Spleen (tissue), 11 donors: ENCODE results near the gene GAL3ST2. TPM values are rescaled to one million over a fixed set of nuclear protein-coding genes. Genes with fewer than 3 reads are reported as not detected.

Experiments used
- DNase-seq: peaks from one replicate; pipeline ENCODE4 v3.0.0-alpha.2; 2020
- H3K27ac ChIP-seq, 8 donors: fragments of 200-600 bp; sonication (generic) in 7 of 8; 1 replicate in 4 of 8; 2 replicates in 4 of 8; pipeline versions ENCODE4 v1.5.0 to v1.8.0; 2016 to 2021; ENCODE audit warnings: inconsistent platforms in 4 of 8, mild to moderate bottlenecking in 4 of 8, moderate library complexity in 1 of 8
- H3K27me3 ChIP-seq, 7 donors: fragments of 200-600 bp; sonication (generic) in 6 of 7; replicated peaks in 1 of 7; 1 replicate in 4 of 7; 2 replicates in 3 of 7; pipeline versions ENCODE4 v1.5.0 to v1.8.0; 2016 to 2021; ENCODE audit warnings: inconsistent platforms in 3 of 7, mild to moderate bottlenecking in 1 of 7
- H3K36me3 ChIP-seq, 6 donors: fragments of 200-600 bp; sonication (generic) in 5 of 6; 1 replicate in 4 of 6; 2 replicates in 2 of 6; pipeline versions ENCODE4 v1.5.0 to v1.8.0; 2016 to 2021; ENCODE audit warnings: inconsistent platforms in 2 of 6
- H3K4me1 ChIP-seq, 6 donors: fragments of 200-600 bp; sonication (generic) in 5 of 6; 1 replicate in 3 of 6; 2 replicates in 3 of 6; pipeline versions ENCODE4 v1.5.0 to v1.8.0; 2016 to 2021; ENCODE audit warnings: inconsistent platforms in 3 of 6
- H3K4me3 ChIP-seq, 8 donors: fragments of 200-600 bp; sonication (generic) in 7 of 8; 1 replicate in 4 of 8; 2 replicates in 4 of 8; pipeline versions ENCODE4 v1.5.0 to v1.8.0; 2016 to 2021; ENCODE audit warnings: inconsistent platforms in 4 of 8, mild to moderate bottlenecking in 4 of 8, moderate library complexity in 2 of 8
- H3K9me3 ChIP-seq, 8 donors: fragments of 200-600 bp; sonication (generic) in 7 of 8; 1 replicate in 4 of 8; 2 replicates in 4 of 8; pipeline versions ENCODE4 v1.5.0 to v1.8.0; 2016 to 2021; ENCODE audit warnings: inconsistent platforms in 4 of 8
- CTCF ChIP-seq, 11 experiments: fragments of 200-600 bp in 7 of 11; fragments of 450-650 bp in 4 of 11; sonication (generic) in 4 of 11; IDR thresholded peaks in 8 of 11; conservative IDR thresholded peaks in 3 of 11; 1 replicate in 7 of 11; 2 replicates in 4 of 11; pipeline versions ENCODE4 v1.4.0 to v1.8.0; 2016 to 2021; ENCODE audit warnings: antibody characterized with exemption in 11 of 11, inconsistent platforms in 4 of 11, mild to moderate bottlenecking in 1 of 11
- POLR2A ChIP-seq, 3 donors: fragments of 450-650 bp; IDR thresholded peaks; one replicate each; pipeline ENCODE4 v1.5.1; 2017; ENCODE audit warnings: antibody characterized with exemption in 3 of 3, mild to moderate bottlenecking in 1 of 3
- POLR2AphosphoS5 ChIP-seq, 3 donors: sonication (generic); formaldehyde crosslinking; IDR thresholded peaks; one replicate each; pipeline ENCODE4 v1.5.1; 2017; ENCODE audit warnings: antibody characterized with exemption in 3 of 3
- WGBS, 5 donors: extraction: QIAGEN DNeasy Blood & Tissue Kit in 3 of 5; methylation state at CpG; one replicate each; pipeline versions ENCODE4 v1.1.5 to v1.1.7; 2013 to 2018; 5-methylcytosine and 5-hydroxymethylcytosine counted together
- intact Hi-C: fragments of 100-400 bp; cut with DNase I; formaldehyde crosslinking; loops from one replicate; pipeline ENCODE4 v1.15.0; 2023; ENCODE audit warnings: low total_unique reads
- polyA plus RNA-seq, 3 donors: library from polyadenylated mRNA; stranded (reverse); fragments of 200-250 nt; gene quantifications; one replicate each; pipeline ENCODE4 v1.2.1, GENCODE V29; 2013
- total RNA-seq, 7 donors: library from RNA; depleted of rRNA in 3 of 7; stranded (reverse); fragments of >200 nt in 3 of 7; fragmentation: NEBNext Ultra II Directional in 4 of 7; extraction: Animal tissue kit (Norgen Biotek cat#: 25700) in 4 of 7; gene quantifications; one replicate each; pipeline versions ENCODE4 v1.1.0 to v1.2.1, GENCODE V29; 2016 to 2021
- donor health status: healthy with polysubstance abuse.
- donor health status: DM: no; HTN: no; CAD: no; lungs with moderate emphysema.
- donor health status: DM: no; HTN: no; CAD: no.
- donor health status: Bipolar disorder and iron deficiency.
- donor health status: healthy.
- donor health status: DM: no; HTN: no; CAD: no.
- donor health status: DM: yes; HTN: yes; CAD: no.

Gene GAL3ST2
- total and polyA plus RNA-seq, 10 donors = 0.25 to 0.85 TPM; not detected in 8

- peak; percentile 66 for DNase-seq
- Histone ChIP-seq H3K27ac (no peak overlapping the region), H3K9me3 (no peaks in the 10 kb centered on the region), H3K4me3 (no peak overlapping the region), H3K4me1 (peaks cover 0 to 38% (median 17%) of the 10 kb centered on the region in 6 donors), H3K27me3 (peaks cover 0 to 19% (median 0%) of the 10 kb centered on the region in 7 donors), H3K36me3 (peaks cover 0 to 14% (median 0%) of the 10 kb centered on the region in 6 donors)
- no peak for TF ChIP-seq POLR2AphosphoS5 (IDR thresholded peaks at IDR 0.05)
- no peak for TF ChIP-seq CTCF (IDR thresholded peaks at IDR 0.05 in 8 of 11, conservative IDR thresholded peaks at IDR 0.05 in 3 of 11)
- TF ChIP-seq POLR2A (IDR thresholded peaks at IDR 0.05) = no peak
- WGBS, 5 donors = 91 to 96% (median 93%) methylated on average over 9 to 11 of the region's 11 CpGs
- intact Hi-C loops = no loop called here
These were observed 7.8 kb upstream of the GAL3ST2 start for GRCh38 chr2:241768850-241769249.

GRCh38 chr2:241769819-241770184 lies 6.8 kb upstream of the GAL3ST2 start:
- Histone ChIP-seq H3K9me3 (no peaks in the 10 kb centered on the region), H3K27ac (no peak overlapping the region), H3K27me3 (peaks cover 0 to 28% (median 2%) of the 10 kb centered on the region in 7 donors), H3K4me1 (peaks cover 0 to 34% (median 13%) of the 10 kb centered on the region in 6 donors), H3K36me3 (peaks cover 0 to 11% (median 0%) of the 10 kb centered on the region in 6 donors), H3K4me3 (no peak overlapping the region)
- WGBS, 5 donors = 84 to 95% (median 92%) methylated on average over 11 to 13 of the region's 13 CpGs
- TF ChIP-seq POLR2AphosphoS5 (IDR thresholded peaks at IDR 0.05) = peak in 1 of 3 donors; percentile 32
- no peak for TF ChIP-seq POLR2A (IDR thresholded peaks at IDR 0.05)
- DNase-seq = peak; percentile 64
- intact Hi-C loops = no loop called here

GRCh38 chr2:241770185-241770935 lies 6.3 kb upstream of the GAL3ST2 start:
- H3K27ac ChIP-seq = no peak overlapping the region
- peaks cover 0 to 34% (median 12%) of the 10 kb centered on the region in 6 donors for H3K4me1 ChIP-seq
- peaks cover 0 to 34% (median 7%) of the 10 kb centered on the region in 7 donors for H3K27me3 ChIP-seq
- H3K36me3 ChIP-seq = peaks cover 0 to 11% (median 0%) of the 10 kb centered on the region in 6 donors
- no peak overlapping the region for H3K4me3 ChIP-seq
- 72 to 86% (median 76%) methylated on average over 24 to 27 of the region's 27 CpGs for WGBS, 5 donors
- intact Hi-C loops = no loop called here
- no peaks in the 10 kb centered on the region for H3K9me3 ChIP-seq
- DNase-seq = peak; percentile 63
- TF ChIP-seq CTCF (IDR thresholded peaks at IDR 0.05 in 8 of 11, conservative IDR thresholded peaks at IDR 0.05 in 3 of 11) = no peak
- no peak for TF ChIP-seq POLR2A (IDR thresholded peaks at IDR 0.05)
- peak in 1 of 3 donors; percentile 15 for TF ChIP-seq POLR2AphosphoS5 (IDR thresholded peaks at IDR 0.05)

- intact Hi-C loops = no loop called here
- DNase-seq = no peak
- WGBS, 5 donors = 84 to 97% (median 95%) methylated on average over 7 to 12 of the region's 12 CpGs
- Histone ChIP-seq H3K27ac (no peak overlapping the region), H3K27me3 (peaks cover 0 to 39% (median 12%) of the 10 kb centered on the region in 7 donors), H3K9me3 (no peaks in the 10 kb centered on the region), H3K4me3 (no peak overlapping the region), H3K36me3 (peaks cover 0 to 11% (median 0%) of the 10 kb centered on the region in 6 donors), H3K4me1 (peaks cover 0 to 34% (median 12%) of the 10 kb centered on the region in 6 donors)
- TF ChIP-seq CTCF (IDR thresholded peaks at IDR 0.05 in 8 of 11, conservative IDR thresholded peaks at IDR 0.05 in 3 of 11) (no peak), POLR2A (IDR thresholded peaks at IDR 0.05) (no peak), POLR2AphosphoS5 (IDR thresholded peaks at IDR 0.05) (no peak)
These were observed 5.7 kb upstream of the GAL3ST2 start for GRCh38 chr2:241770936-241771285.
